Measurements from ENCODE around the gene GTSF1L. TPM values are rescaled to one million over a fixed set of nuclear protein-coding genes. Genes with fewer than 3 reads are reported as not detected.

Gene GTSF1L
- total and polyA plus RNA-seq, 11 donors = not detected

- ATAC-seq (no peak), DNase-seq (no peak)
- peaks cover 0 to 2% (median 0%) of the 10 kb centered on the region in 12 donors for H3K9me3 ChIP-seq
- TF ChIP-seq, protein P1, sequence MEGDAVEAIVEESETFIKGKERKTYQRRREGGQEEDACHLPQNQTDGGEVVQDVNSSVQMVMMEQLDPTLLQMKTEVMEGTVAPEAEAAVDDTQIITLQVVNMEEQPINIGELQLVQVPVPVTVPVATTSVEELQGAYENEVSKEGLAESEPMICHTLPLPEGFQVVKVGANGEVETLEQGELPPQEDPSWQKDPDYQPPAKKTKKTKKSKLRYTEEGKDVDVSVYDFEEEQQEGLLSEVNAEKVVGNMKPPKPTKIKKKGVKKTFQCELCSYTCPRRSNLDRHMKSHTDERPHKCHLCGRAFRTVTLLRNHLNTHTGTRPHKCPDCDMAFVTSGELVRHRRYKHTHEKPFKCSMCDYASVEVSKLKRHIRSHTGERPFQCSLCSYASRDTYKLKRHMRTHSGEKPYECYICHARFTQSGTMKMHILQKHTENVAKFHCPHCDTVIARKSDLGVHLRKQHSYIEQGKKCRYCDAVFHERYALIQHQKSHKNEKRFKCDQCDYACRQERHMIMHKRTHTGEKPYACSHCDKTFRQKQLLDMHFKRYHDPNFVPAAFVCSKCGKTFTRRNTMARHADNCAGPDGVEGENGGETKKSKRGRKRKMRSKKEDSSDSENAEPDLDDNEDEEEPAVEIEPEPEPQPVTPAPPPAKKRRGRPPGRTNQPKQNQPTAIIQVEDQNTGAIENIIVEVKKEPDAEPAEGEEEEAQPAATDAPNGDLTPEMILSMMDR (IDR thresholded peaks at IDR 0.05) = no peak
- no peak for TF ChIP-seq POLR2A (IDR thresholded peaks at IDR 0.05)
- WGBS, 4 donors = 93 to 97% (median 94%) methylated on average over 4 of the region's 4 CpGs
- intact Hi-C loops (cut with DNase I) = no loop called here
- H3K27me3 ChIP-seq = no peaks in the 10 kb centered on the region
- no peak overlapping the region for H3K4me3 ChIP-seq
- H3K36me3 ChIP-seq = no peaks in the 10 kb centered on the region
- H3K27ac ChIP-seq = no peak overlapping the region
- H3K4me1 ChIP-seq = no peaks in the 10 kb centered on the region
Observed at GRCh38 chr20:43717616-43717995, 9.2 kb downstream of the GTSF1L start.

DNA sequence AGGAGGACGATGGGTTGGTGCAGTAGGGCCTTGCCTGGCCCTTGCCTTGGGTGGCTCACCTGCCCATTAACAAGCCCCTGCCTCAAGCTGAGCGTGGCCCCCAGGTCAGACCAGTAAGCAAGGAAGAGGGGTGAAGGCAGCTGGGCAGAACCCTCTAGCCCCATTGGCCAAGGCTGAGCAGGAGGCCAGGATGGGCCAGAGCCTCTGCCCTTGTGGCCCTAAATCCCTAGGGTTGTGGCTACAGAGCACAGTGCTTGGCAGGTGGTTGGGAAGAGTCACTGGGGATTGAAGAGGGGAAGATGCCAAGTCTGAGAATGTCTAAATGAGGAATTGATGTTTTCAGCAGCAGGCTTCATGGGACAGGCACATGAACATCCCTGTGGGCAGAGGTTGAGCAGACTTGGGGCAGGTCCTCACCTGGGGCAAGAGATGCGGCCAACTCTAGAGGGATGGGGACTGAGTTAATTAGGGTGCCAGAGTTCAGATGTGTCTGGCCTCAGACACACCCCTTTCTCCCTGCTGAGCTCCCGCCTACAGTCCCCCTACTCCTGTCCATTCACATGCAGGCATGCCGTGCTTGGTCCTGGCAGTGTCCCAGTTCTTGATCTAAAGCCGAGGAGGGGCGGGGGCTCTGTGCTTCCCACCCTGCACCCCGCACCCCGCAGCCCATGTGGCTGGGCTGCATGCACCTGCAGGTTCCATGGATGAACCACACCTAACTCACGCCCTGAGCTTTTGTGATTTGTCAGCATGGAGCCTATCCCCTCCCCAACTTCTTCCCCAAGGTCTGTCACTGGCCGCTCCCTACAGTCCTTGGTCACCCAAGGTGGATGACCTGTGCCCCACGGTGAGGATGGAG lies 9.8 kb downstream of the GTSF1L start:
- H3K27me3 ChIP-seq = no peaks in the 10 kb centered on the region
- WGBS, 4 donors = 88 to 95% (median 94%) methylated on average over 11 to 12 of the region's 12 CpGs
- DNase-seq (no peak), ATAC-seq (no peak)
- no peaks in the 10 kb centered on the region for H3K4me1 ChIP-seq
- no peak overlapping the region for H3K4me3 ChIP-seq
- H3K36me3 ChIP-seq = no peaks in the 10 kb centered on the region
- TF ChIP-seq, protein P1 (IDR thresholded peaks at IDR 0.05) = no peak
- no peak for TF ChIP-seq POLR2A (IDR thresholded peaks at IDR 0.05)
- H3K27ac ChIP-seq = no peak overlapping the region
- H3K9me3 ChIP-seq = peaks cover 0 to 2% (median 0%) of the 10 kb centered on the region in 12 donors
- intact Hi-C loops (cut with DNase I) = no loop called here

- Histone ChIP-seq H3K27me3 (no peaks in the 10 kb centered on the region), H3K36me3 (no peaks in the 10 kb centered on the region), H3K4me3 (no peak overlapping the region), H3K9me3 (peaks cover 0 to 2% (median 0%) of the 10 kb centered on the region in 12 donors), H3K27ac (no peak overlapping the region), H3K4me1 (no peaks in the 10 kb centered on the region)
- no peak for DNase-seq
- intact Hi-C loops (cut with DNase I) = no loop called here
- ATAC-seq = no peak
- 80 to 96% (median 93%) methylated on average over 1 to 4 of the region's 4 CpGs for WGBS, 4 donors
- TF ChIP-seq, protein P1 (IDR thresholded peaks at IDR 0.05) = no peak
- no peak for TF ChIP-seq POLR2A (IDR thresholded peaks at IDR 0.05)
Observed at GRCh38 chr20:43716123-43716522, 10.7 kb downstream of the GTSF1L start.

GRCh38 chr20:43715511-43715910 lies 11.3 kb downstream of the GTSF1L start:
- DNase-seq (no peak), ATAC-seq (no peak)
- Histone ChIP-seq H3K27ac (no peak overlapping the region), H3K4me3 (no peak overlapping the region), H3K4me1 (no peaks in the 10 kb centered on the region), H3K9me3 (peaks cover 0 to 2% (median 0%) of the 10 kb centered on the region in 12 donors), H3K36me3 (no peaks in the 10 kb centered on the region), H3K27me3 (no peaks in the 10 kb centered on the region)
- WGBS, 4 donors = 89 to 96% (median 93%) methylated on average over 6 of the region's 6 CpGs
- TF ChIP-seq, protein P1 (IDR thresholded peaks at IDR 0.05) = no peak
- TF ChIP-seq POLR2A (IDR thresholded peaks at IDR 0.05) = no peak
- intact Hi-C loops (cut with DNase I) = no loop called here

Data from heart left ventricle (tissue), 16 donors.